Esophagus muscularis mucosa (tissue), 4 donors: ENCODE data around the gene RNF130. TPM values are rescaled to one million over a fixed set of nuclear protein-coding genes. Genes with fewer than 3 reads are reported as not detected.

Experiments used
- DNase-seq: peaks from one replicate; pipeline ENCODE4 v3.0.0-alpha.2; 2017; ENCODE audit errors: extremely low spot score
- H3K27ac ChIP-seq, 4 donors: fragments of 200-600 bp; sonication (generic); replicated peaks in 1 of 4; 1 replicate in 3 of 4; 2 replicates in 1 of 4; pipeline ENCODE4 v1.5.1; 2016 to 2019; ENCODE audit warnings: mild to moderate bottlenecking in 1 of 4
- H3K27me3 ChIP-seq, 4 donors: fragments of 200-600 bp; sonication (generic); one replicate each; pipeline versions ENCODE4 v1.5.1 to v1.6.0; 2016 to 2019
- H3K36me3 ChIP-seq, 4 donors: fragments of 200-600 bp; sonication (generic); one replicate each; pipeline ENCODE4 v1.5.1; 2016 to 2019
- H3K4me1 ChIP-seq, 4 donors: fragments of 200-600 bp; sonication (generic); one replicate each; pipeline ENCODE4 v1.5.1; 2016 to 2019
- H3K4me3 ChIP-seq, 4 donors: fragments of 200-600 bp; sonication (generic); 1 replicate in 2 of 4; 2 replicates in 2 of 4; pipeline ENCODE4 v1.5.1; 2016 to 2019; ENCODE audit warnings: mild to moderate bottlenecking in 4 of 4, moderate library complexity in 1 of 4
- H3K9me3 ChIP-seq, 4 donors: fragments of 200-600 bp; sonication (generic); 1 replicate in 3 of 4; 2 replicates in 1 of 4; pipeline ENCODE4 v1.5.1; 2016 to 2019
- EP300 ChIP-seq: sonication (generic); formaldehyde crosslinking; IDR thresholded peaks from one replicate; pipeline ENCODE4 v1.6.1; 2017; ENCODE audit warnings: antibody characterized with exemption
- POLR2A ChIP-seq: fragments of 450-650 bp; IDR thresholded peaks from one replicate; pipeline ENCODE4 v1.6.1; 2017; ENCODE audit warnings: antibody characterized with exemption, moderate library complexity, mild to moderate bottlenecking, low read depth
- POLR2AphosphoS5 ChIP-seq, 2 donors: sonication (generic); formaldehyde crosslinking; IDR thresholded peaks; one replicate each; pipeline ENCODE4 v1.6.1; 2017; ENCODE audit warnings: antibody characterized with exemption in 2 of 2
- WGBS: methylation state at CpG from one replicate; pipeline ENCODE4 v1.1.5; 2018; 5-methylcytosine and 5-hydroxymethylcytosine counted together
- intact Hi-C: fragments of 100-400 bp; cut with DNase I; formaldehyde crosslinking; loops from one replicate; pipeline ENCODE4 v1.15.1; 2023
- total RNA-seq, 4 donors: library from RNA; depleted of rRNA; stranded (reverse); fragments of >200 nt; gene quantifications; one replicate each; pipeline versions ENCODE4 v1.1.0 to v1.2.1, GENCODE V29; 2016
- TF ChIP-seq, protein P1 (sequence below), 3 experiments: fragments of 200-600 bp in 2 of 3; fragments of 450-650 bp in 1 of 3; sonication (generic) in 2 of 3; IDR thresholded peaks; one replicate each; pipeline ENCODE4 v1.5.1; 2017 to 2019; ENCODE audit warnings: antibody characterized with exemption in 3 of 3, mild to moderate bottlenecking in 2 of 3, moderate library complexity in 1 of 3

Gene RNF130
- total RNA-seq, 4 donors from 2014 or later, result 98.4 to 136 (median 108) TPM

DNA sequence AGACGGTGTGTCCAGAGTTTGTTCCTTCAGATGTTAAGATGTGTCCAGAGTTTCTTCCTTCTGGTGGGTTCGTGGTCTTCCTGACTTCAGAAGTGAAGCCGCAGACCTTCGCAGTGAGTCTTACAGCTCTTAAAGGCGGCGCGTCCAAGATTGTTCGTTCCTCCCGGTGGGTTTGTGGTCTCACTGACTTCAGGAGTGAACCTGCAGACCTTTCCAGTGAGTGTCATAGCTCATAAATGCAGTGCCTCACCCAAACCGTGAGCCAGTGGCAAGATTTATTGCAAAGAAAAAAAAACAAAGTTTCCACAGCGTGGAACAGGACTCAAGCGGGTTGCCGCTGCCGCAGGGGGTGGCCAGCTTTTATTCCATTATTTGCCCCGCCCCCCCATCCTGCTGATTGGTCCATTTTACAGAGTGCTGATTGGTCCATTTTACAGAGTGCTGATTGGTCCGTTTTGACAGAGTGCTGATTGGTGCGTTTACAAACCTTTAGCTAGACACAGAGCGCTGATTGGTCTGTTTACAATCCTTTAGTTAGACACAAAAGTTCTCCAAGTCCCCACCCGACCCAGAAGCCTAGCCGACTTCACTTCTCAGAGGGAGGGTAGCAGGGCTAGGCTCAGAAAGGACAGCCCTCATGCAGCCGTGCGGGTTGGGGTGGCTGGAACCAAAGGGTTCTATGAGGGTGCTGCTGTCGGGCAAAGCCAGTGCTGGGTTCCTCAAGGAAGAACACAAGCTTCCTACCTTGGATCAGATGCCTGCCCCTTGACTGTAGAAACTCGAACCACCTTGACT, 9.1 kb upstream of the RNF130 start:
- WGBS, result 84% methylated on average over 19 of the region's 24 CpGs
- no peak overlapping the region for H3K4me3 ChIP-seq
- TF ChIP-seq POLR2A (no peak), POLR2AphosphoS5 (IDR thresholded peaks at IDR 0.05) (no peak), EP300 (no peak)
- TF ChIP-seq, protein P1, sequence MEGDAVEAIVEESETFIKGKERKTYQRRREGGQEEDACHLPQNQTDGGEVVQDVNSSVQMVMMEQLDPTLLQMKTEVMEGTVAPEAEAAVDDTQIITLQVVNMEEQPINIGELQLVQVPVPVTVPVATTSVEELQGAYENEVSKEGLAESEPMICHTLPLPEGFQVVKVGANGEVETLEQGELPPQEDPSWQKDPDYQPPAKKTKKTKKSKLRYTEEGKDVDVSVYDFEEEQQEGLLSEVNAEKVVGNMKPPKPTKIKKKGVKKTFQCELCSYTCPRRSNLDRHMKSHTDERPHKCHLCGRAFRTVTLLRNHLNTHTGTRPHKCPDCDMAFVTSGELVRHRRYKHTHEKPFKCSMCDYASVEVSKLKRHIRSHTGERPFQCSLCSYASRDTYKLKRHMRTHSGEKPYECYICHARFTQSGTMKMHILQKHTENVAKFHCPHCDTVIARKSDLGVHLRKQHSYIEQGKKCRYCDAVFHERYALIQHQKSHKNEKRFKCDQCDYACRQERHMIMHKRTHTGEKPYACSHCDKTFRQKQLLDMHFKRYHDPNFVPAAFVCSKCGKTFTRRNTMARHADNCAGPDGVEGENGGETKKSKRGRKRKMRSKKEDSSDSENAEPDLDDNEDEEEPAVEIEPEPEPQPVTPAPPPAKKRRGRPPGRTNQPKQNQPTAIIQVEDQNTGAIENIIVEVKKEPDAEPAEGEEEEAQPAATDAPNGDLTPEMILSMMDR (IDR thresholded peaks at IDR 0.05), result no peak
- no peak overlapping the region for H3K27ac ChIP-seq
- DNase-seq, result no peak
- no peaks in the 10 kb centered on the region for H3K36me3 ChIP-seq
- intact Hi-C loops, result no loop called here
- no peaks in the 10 kb centered on the region for H3K9me3 ChIP-seq
- no peaks in the 10 kb centered on the region for H3K4me1 ChIP-seq
- peaks cover 0 to 13% (median 0%) of the 10 kb centered on the region in 4 donors for H3K27me3 ChIP-seq

DNA sequence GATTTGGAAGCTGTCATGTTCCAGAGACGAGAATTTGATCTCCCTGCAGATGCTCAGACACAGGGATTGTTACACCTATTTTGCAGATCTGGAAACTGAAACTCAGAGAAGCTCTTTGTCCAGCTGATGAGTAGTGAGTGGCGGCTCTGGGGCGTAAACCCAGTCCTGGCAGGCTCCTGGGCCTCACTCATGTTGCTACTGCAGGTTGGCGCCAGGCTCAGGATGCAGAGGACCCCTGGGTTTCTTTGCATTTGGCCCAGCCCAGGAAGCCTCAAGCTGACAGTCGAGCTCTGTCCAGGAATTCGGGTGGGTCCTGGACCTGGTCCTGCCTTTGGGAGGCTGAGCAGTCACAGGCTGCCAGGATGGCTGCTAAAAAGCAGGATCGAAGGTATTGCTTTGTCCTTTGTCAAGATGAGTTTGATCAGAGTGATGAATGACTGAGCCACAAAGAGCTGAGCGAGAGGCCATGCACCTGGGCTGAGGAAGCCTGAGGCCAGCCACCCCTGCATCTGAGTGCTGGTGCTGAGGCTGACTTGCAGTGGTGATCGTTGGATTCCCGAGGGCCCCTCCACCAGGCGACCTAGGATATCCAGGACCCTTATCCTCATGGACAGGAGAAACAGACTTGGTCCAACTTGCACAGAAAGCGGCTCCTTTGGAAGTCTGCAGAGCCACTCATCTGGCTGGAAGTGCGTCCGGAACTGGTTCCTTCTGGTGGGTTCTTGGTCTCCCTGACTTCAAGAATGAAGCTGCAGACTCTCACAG, 8.3 kb upstream of the RNF130 start:
- H3K4me1 ChIP-seq, result no peaks in the 10 kb centered on the region
- H3K27ac ChIP-seq, result no peak overlapping the region
- TF ChIP-seq, protein P1 (IDR thresholded peaks at IDR 0.05), result no peak
- no peak for TF ChIP-seq POLR2A
- no peaks in the 10 kb centered on the region for H3K9me3 ChIP-seq
- H3K36me3 ChIP-seq, result no peaks in the 10 kb centered on the region
- H3K27me3 ChIP-seq, result peaks cover 0 to 13% (median 0%) of the 10 kb centered on the region in 4 donors
- intact Hi-C loops, result loop anchor here (10.0 kb wide), 1 partner anchor 175 kb away; the partner anchor contains the start of gene TBC1D9B
- 67% methylated on average over 7 of the region's 14 CpGs for whole genome bisulfite sequencing
- no peak overlapping the region for H3K4me3 ChIP-seq
- no peak for DNase-seq

DNA sequence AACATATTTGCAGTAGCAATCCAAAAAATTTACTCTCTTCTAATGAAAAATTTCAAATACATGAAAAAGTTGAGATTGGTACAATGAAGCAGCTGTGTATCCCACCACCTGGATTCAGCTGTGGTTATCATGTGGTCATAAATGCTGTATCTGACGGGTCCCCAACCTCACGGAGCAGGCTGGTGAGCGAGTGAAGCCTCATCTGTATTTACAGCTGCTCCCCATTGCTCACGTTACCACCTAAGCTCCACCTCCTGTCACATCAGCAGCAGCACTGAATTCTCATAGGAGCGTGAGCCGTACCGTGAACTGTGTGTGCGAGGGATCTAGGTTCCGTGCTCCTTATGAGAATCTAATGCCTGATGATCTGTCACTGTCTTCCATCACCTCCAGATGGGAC, 6.8 kb upstream of the RNF130 start:
- H3K9me3 ChIP-seq, result no peaks in the 10 kb centered on the region
- no peaks in the 10 kb centered on the region for H3K36me3 ChIP-seq
- TF ChIP-seq, protein P1 (IDR thresholded peaks at IDR 0.05), result no peak
- TF ChIP-seq POLR2A (no peak), POLR2AphosphoS5 (IDR thresholded peaks at IDR 0.05) (no peak), EP300 (no peak)
- no peak overlapping the region for H3K4me3 ChIP-seq
- WGBS, result 71% methylated on average over 9 of the region's 9 CpGs
- no peak overlapping the region for H3K27ac ChIP-seq
- intact Hi-C loops, result loop anchor here (10.0 kb wide), 1 partner anchor 174 kb away; the partner anchor contains the start of gene TBC1D9B
- no peaks in the 10 kb centered on the region for H3K4me1 ChIP-seq
- no peak for DNase-seq
- peaks cover 0 to 13% (median 0%) of the 10 kb centered on the region in 4 donors for H3K27me3 ChIP-seq

DNA sequence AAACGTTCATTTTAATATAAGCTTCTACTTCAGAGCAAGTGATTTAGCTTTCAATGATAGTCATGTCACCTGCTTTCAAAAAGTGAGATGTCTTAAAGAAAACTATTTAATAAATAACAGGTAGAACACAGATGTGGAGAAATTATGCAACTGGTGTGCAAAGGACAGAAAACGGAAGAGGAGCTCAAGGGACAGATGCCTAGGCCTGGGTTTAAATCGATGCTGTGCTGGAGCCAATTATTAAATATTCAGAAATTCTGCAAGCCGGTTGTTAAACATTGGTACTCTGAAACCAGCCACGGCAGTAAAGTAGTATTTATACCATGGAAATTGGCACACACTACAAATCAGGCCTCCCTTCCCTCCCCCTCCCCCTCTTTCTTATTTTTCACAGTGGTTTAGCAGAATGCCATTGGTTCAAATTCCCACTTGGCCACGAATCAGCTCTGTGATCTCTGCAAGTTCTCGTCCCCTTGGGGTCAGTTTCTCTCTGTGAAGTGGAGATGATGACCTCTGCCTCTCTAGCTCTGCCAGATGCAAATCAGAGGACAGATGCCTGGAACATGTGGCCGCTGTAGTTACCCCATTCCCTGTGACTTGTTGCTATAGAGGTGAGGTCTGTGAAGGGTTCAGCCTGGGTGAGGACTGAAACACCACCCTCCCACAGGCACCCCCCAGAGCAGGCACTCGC, 6.2 kb upstream of the RNF130 start:
- Histone ChIP-seq H3K4me3 (no peak overlapping the region), H3K4me1 (no peaks in the 10 kb centered on the region), H3K9me3 (no peaks in the 10 kb centered on the region), H3K27me3 (peaks cover 0 to 13% (median 0%) of the 10 kb centered on the region in 4 donors), H3K36me3 (no peaks in the 10 kb centered on the region), H3K27ac (no peak overlapping the region)
- TF ChIP-seq EP300 (no peak), POLR2AphosphoS5 (IDR thresholded peaks at IDR 0.05) (no peak)
- TF ChIP-seq, protein P1 (IDR thresholded peaks at IDR 0.05), result no peak
- no peak for DNase-seq
- 83% methylated on average over 9 of the region's 9 CpGs for WGBS
- intact Hi-C loops, result loop anchor here (10.0 kb wide), 1 partner anchor 173 kb away; the partner anchor contains the start of gene TBC1D9B
